Kidney (tissue), 14 donors: Measurements from ENCODE around the gene PSME4. TPM values are rescaled to one million over a fixed set of nuclear protein-coding genes. Genes with fewer than 3 reads are reported as not detected.
"Not testable (repeated sequence)": the region's sequence is repeated elsewhere in the genome, so short reads cannot be mapped to it uniquely, and the experiment has no call there.

ENCODE experiments used
- DNase-seq, 5 donors: peaks; one replicate each; pipeline ENCODE4 v3.0.0-alpha.2; 2013 to 2020
- FAIRE-seq: peaks from 2 replicates; lab custom pipeline; 2012; peaks lifted over from hg19 to GRCh38; lab: Jason Lieb, UNC
- H3K27ac ChIP-seq, 2 donors: one replicate each; pipeline ENCODE4 v1.7.0; 2013; ENCODE audit warnings: low read depth in 2 of 2, low read length in 2 of 2, inconsistent platforms in 1 of 2
- H3K27me3 ChIP-seq: one replicate; pipeline ENCODE4 v1.7.1; 2013; ENCODE audit warnings: low read length, inconsistent platforms; ENCODE audit not compliant: control insufficient read depth, insufficient read depth
- H3K36me3 ChIP-seq, 3 donors: one replicate each; pipeline versions ENCODE4 v1.7.0 to v1.7.1; 2013; ENCODE audit warnings: low read length in 3 of 3, control low read depth in 1 of 3, inconsistent platforms in 1 of 3; ENCODE audit not compliant: insufficient read depth in 3 of 3, control insufficient read depth in 2 of 3
- H3K4me1 ChIP-seq, 3 donors: one replicate each; pipeline versions ENCODE4 v1.7.0 to v1.7.1; 2013; ENCODE audit warnings: low read length in 3 of 3, inconsistent platforms in 1 of 3, low read depth in 1 of 3; ENCODE audit not compliant: control insufficient read depth in 2 of 3, insufficient read depth in 2 of 3
- H3K4me3 ChIP-seq, 3 donors: one replicate each; pipeline versions ENCODE4 v1.7.0 to v1.8.1; 2013; ENCODE audit warnings: low read length in 3 of 3, control low read depth in 1 of 3, inconsistent platforms in 1 of 3
- H3K9ac ChIP-seq, 3 donors: one replicate each; pipeline versions ENCODE4 v1.7.0 to v1.7.1; 2013; ENCODE audit warnings: low read length in 3 of 3, control low read depth in 1 of 3, inconsistent platforms in 1 of 3
- H3K9me3 ChIP-seq, 3 donors: one replicate each; pipeline versions ENCODE4 v1.7.0 to v1.7.1; 2013; ENCODE audit warnings: low read length in 3 of 3, control low read depth in 1 of 3, inconsistent platforms in 1 of 3; ENCODE audit not compliant: control insufficient read depth in 2 of 3, insufficient read depth in 1 of 3
- intact Hi-C: fragments of 100-400 bp; cut with DNase I; formaldehyde crosslinking; loops from one replicate; pipeline ENCODE4 v1.11.1; 2022
- polyA plus RNA-seq: library from polyadenylated mRNA; stranded (reverse); fragments of 350-450 nt; fragmentation: Illumina TruSeq; extraction: RNeasy Lipid Tissue Mini Kit (QIAGEN cat#74804); gene quantifications from one replicate; pipeline ENCODE4 v1.2.3, GENCODE V29; 2014; ENCODE audit warnings: low read depth, low replicate concordance; ENCODE audit not compliant: insufficient read depth
- total RNA-seq: library from RNA; stranded (reverse); fragmentation: NEBNext Ultra II Directional; extraction: Animal tissue kit (Norgen Biotek cat#: 25700); gene quantifications from one replicate; pipeline ENCODE4 v1.2.1, GENCODE V29; 2021
- TF ChIP-seq, protein P1 (sequence below): IDR thresholded peaks from 3 replicates; pipeline ENCODE4 v1.5.1; 2012; ENCODE audit warnings: mild to moderate bottlenecking, moderate library complexity, borderline replicate concordance; ENCODE audit not compliant: insufficient read depth; ENCODE audit errors: extremely low read depth
- donor health status: control.
- donor health status: control.
- donor health status: control.
- donor health status: control.
- donor health status: control.
- donor health status: DM: yes; HTN: yes; CAD: no.
- donor health status: Normal renal cell carcinoma (clear cell type).

PSME4 gene
- total and polyA plus RNA-seq, 2 donors from 2014 or later: 23.4 to 41.7 TPM

- H3K9me3 ChIP-seq: peaks cover 0 to 7% (median 0%) of the 10 kb centered on the region in 3 donors
- H3K9ac ChIP-seq: no peak overlapping the region
- no peak overlapping the region for H3K4me3 ChIP-seq
- no peaks in the 10 kb centered on the region for H3K4me1 ChIP-seq
- H3K36me3 ChIP-seq: peaks cover 0 to 2% (median 0%) of the 10 kb centered on the region in 3 donors
- H3K27me3 ChIP-seq: no peaks in the 10 kb centered on the region
- H3K27ac ChIP-seq: no peak overlapping the region
- TF ChIP-seq, protein P1, sequence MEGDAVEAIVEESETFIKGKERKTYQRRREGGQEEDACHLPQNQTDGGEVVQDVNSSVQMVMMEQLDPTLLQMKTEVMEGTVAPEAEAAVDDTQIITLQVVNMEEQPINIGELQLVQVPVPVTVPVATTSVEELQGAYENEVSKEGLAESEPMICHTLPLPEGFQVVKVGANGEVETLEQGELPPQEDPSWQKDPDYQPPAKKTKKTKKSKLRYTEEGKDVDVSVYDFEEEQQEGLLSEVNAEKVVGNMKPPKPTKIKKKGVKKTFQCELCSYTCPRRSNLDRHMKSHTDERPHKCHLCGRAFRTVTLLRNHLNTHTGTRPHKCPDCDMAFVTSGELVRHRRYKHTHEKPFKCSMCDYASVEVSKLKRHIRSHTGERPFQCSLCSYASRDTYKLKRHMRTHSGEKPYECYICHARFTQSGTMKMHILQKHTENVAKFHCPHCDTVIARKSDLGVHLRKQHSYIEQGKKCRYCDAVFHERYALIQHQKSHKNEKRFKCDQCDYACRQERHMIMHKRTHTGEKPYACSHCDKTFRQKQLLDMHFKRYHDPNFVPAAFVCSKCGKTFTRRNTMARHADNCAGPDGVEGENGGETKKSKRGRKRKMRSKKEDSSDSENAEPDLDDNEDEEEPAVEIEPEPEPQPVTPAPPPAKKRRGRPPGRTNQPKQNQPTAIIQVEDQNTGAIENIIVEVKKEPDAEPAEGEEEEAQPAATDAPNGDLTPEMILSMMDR: no peak
- intact Hi-C loops: no loop called here
- DNase-seq (no peak), FAIRE-seq (no peak)
These were observed 144.0 kb downstream of the PSME4 start for GRCh38 chr2:53826587-53827397.

DNA sequence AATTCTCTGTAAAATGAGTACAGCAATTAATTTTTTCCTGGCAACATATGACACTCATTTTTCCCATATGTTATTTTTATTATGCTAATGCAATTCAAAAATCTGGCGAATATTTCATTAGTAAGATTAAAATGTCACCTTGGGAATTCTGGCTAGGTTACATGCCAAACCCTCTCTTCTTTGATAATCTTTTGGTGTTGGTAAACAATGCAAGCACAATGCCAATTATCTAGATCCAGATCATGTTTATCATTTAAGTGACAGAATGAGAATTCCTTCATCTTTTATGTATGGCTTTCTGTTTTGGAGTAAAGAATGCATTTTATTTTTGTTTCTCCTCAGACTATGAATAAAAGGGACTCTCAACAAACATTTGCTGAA is 144.8 kb downstream of the PSME4 start:
- DNase-seq (no peak), FAIRE-seq (no peak)
- TF ChIP-seq, protein P1: no peak
- H3K36me3 ChIP-seq: peaks cover 0 to 2% (median 0%) of the 10 kb centered on the region in 3 donors
- no peaks in the 10 kb centered on the region for H3K27me3 ChIP-seq
- intact Hi-C loops: no loop called here
- H3K9ac ChIP-seq: no peak overlapping the region
- H3K4me3 ChIP-seq: no peak overlapping the region
- H3K4me1 ChIP-seq: no peaks in the 10 kb centered on the region
- peaks cover 0 to 7% (median 0%) of the 10 kb centered on the region in 3 donors for H3K9me3 ChIP-seq
- no peak overlapping the region for H3K27ac ChIP-seq

DNA sequence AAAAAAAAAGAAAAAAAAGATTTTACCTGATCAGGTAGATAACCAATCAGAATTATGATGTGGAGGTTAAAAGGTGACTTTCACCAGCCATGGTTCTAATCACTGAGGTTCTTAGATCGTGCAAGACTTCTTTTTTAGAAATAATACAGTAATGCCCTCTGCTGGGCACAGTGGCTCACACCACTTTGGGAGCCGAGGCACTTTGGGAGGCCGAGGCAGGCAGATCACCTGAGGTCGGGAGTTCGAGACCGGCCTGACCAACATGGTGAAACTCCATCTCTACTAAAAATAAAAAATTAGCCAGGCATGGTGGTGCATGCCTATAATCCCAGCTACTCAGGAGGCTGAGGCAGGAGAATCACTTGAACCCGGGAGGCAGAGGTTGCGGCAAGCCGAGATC is 147.2 kb downstream of the PSME4 start:
- H3K9ac ChIP-seq, H3K36me3 ChIP-seq, intact Hi-C loops, H3K9me3 ChIP-seq, H3K4me3 ChIP-seq, DNase-seq, FAIRE-seq, H3K27ac ChIP-seq, H3K4me1 ChIP-seq, H3K27me3 ChIP-seq: not testable (repeated sequence)

- intact Hi-C loops: no loop called here
- FAIRE-seq: no peak
These were observed 149.0 kb downstream of the PSME4 start for GRCh38 chr2:53821810-53822209.

More at GRCh38 chr2:53821810-53822209, 149.0 kb downstream of the PSME4 start:
- Histone ChIP-seq H3K27me3 (no peaks in the 10 kb centered on the region), H3K4me3 (no peak overlapping the region), H3K36me3 (peaks cover 0 to 19% (median 3%) of the 10 kb centered on the region in 3 donors), H3K4me1 (no peaks in the 10 kb centered on the region), H3K9ac (no peak overlapping the region), H3K9me3 (no peaks in the 10 kb centered on the region), H3K27ac (no peak overlapping the region)
- DNase-seq: no peak
- TF ChIP-seq, protein P1: no peak
